ENCODE results near the gene CASP5. TPM values are rescaled to one million over a fixed set of nuclear protein-coding genes. Genes with fewer than 3 reads are reported as not detected.
A peak's percentile ranks its signal among the peaks of the same experiment; 100 is the strongest.
"Not testable (repeated sequence)": the region's sequence is repeated elsewhere in the genome, so short reads cannot be mapped to it uniquely, and the experiment has no call there.

Gene CASP5
- total RNA-seq (1 to 10 TPM in 1 of 9 donors, under 1 TPM in 3, not detected in 5; 0.41 to 4.2 (median 0.93) TPM), polyA plus RNA-seq (under 1 TPM in 2 of 3 donors, not detected in 1; 0.27 to 0.71 TPM)
- long read RNA-seq, donor 1 = 0 reads
- long read RNA-seq, donor 2 = 0 reads
- long read RNA-seq, donor 3 = 0 reads
- long read RNA-seq, donor 4 = 0 reads
- long read RNA-seq, donor 5 = 0 reads
- long read RNA-seq, donor 6 = 0 reads
- long read RNA-seq, donor 7 = 0 reads
- long read RNA-seq, donor 8 = 0 reads
- long read RNA-seq, donor 9 = 0 reads
- long read RNA-seq, donor 10 = 0 reads

GRCh38 chr11:105023003-105023402 lies at the start of gene CASP5:
TSS of gene CASP5 (minus strand) at chr11:105023168. CDS start at chr11:105023136, 32 bp downstream.
- Histone ChIP-seq H3K36me3 (replicated peaks in 1 of 2) (peaks cover 0 to 12% of the 10 kb centered on the region in 2 donors), H3K27me3 (no peaks in the 10 kb centered on the region), H3K4me3 (no peak within 1 kb of the TSS), H3K9me3 (replicated peaks in 1 of 3) (no peaks in the 10 kb centered on the region), H3K4me1 (replicated peaks in 1 of 2) (no peaks in the 10 kb centered on the region), H3K27ac (peak within 1 kb of the TSS in 1 of 5 donors; percentile 6)
- no peak for TF ChIP-seq CTCF (IDR thresholded peaks at IDR 0.05)
- no peak for TF ChIP-seq POLR2A (IDR thresholded peaks at IDR 0.05)
- no peak for DNase-seq
- intact Hi-C loops (cut with DNase I) = no loop called here

GRCh38 chr11:105072080-105072479 lies 49.1 kb upstream of the CASP5 start:
- intact Hi-C loops (cut with DNase I); H3K4me3 ChIP-seq; H3K36me3 ChIP-seq (replicated peaks in 1 of 2); H3K9me3 ChIP-seq (replicated peaks in 1 of 3); H3K4me1 ChIP-seq (replicated peaks in 1 of 2); DNase-seq; H3K27ac ChIP-seq; H3K27me3 ChIP-seq: not testable (repeated sequence)
- 45 to 88% (median 64%) methylated on average over 1 of the region's 2 CpGs; no CpG with 5 or more reads in 1 of the 4 donors for WGBS, 4 donors

GRCh38 chr11:105071089-105071732 lies 48.2 kb upstream of the CASP5 start:
- WGBS, 4 donors = 70 to 82% (median 76%) methylated on average over 4 of the region's 4 CpGs
- H3K4me3 ChIP-seq = no peak overlapping the region
- intact Hi-C loops (cut with DNase I) = no loop called here
- DNase-seq = no peak
- no peak overlapping the region for H3K27ac ChIP-seq
- no peaks in the 10 kb centered on the region for H3K27me3 ChIP-seq
- no peak for TF ChIP-seq POLR2A (IDR thresholded peaks at IDR 0.05)
- no peaks in the 10 kb centered on the region for H3K9me3 ChIP-seq (replicated peaks in 1 of 3)
- no peaks in the 10 kb centered on the region for H3K36me3 ChIP-seq (replicated peaks in 1 of 2)
- no peaks in the 10 kb centered on the region for H3K4me1 ChIP-seq (replicated peaks in 1 of 2)

- no peak for TF ChIP-seq CTCF (IDR thresholded peaks at IDR 0.05)
- TF ChIP-seq POLR2A (IDR thresholded peaks at IDR 0.05) = no peak
- no peaks in the 10 kb centered on the region for H3K4me1 ChIP-seq (replicated peaks in 1 of 2)
- 75 to 89% (median 84%) methylated on average over 4 of the region's 4 CpGs for WGBS, 4 donors
- no peaks in the 10 kb centered on the region for H3K9me3 ChIP-seq (replicated peaks in 1 of 3)
- no peaks in the 10 kb centered on the region for H3K27me3 ChIP-seq
- intact Hi-C loops (cut with DNase I) = no loop called here
- no peak overlapping the region for H3K27ac ChIP-seq
- no peaks in the 10 kb centered on the region for H3K36me3 ChIP-seq (replicated peaks in 1 of 2)
- no peak overlapping the region for H3K4me3 ChIP-seq
- DNase-seq = no peak
These were observed 47.3 kb upstream of the CASP5 start for GRCh38 chr11:105070306-105070705.

- H3K27me3 ChIP-seq; intact Hi-C loops (cut with DNase I); H3K27ac ChIP-seq; DNase-seq; H3K4me3 ChIP-seq; H3K4me1 ChIP-seq (replicated peaks in 1 of 2); H3K9me3 ChIP-seq (replicated peaks in 1 of 3); H3K36me3 ChIP-seq (replicated peaks in 1 of 2): not testable (repeated sequence)
- 0 to 92% (median 65%) methylated on average over 1 to 2 of the region's 2 CpGs for WGBS, 4 donors
These were observed 46.8 kb upstream of the CASP5 start for GRCh38 chr11:105069749-105070148.

GRCh38 chr11:105063245-105063941 lies 40.4 kb upstream of the CASP5 start:
- DNase-seq; H3K9me3 ChIP-seq (replicated peaks in 1 of 3); intact Hi-C loops (cut with DNase I); H3K36me3 ChIP-seq (replicated peaks in 1 of 2); H3K27ac ChIP-seq; H3K4me3 ChIP-seq; H3K4me1 ChIP-seq (replicated peaks in 1 of 2); H3K27me3 ChIP-seq: not testable (repeated sequence)
- whole genome bisulfite sequencing, 4 donors = 60 to 67% (median 63%) methylated on average over 9 of the region's 9 CpGs

Data from adrenal gland (tissue), 19 donors.